Measurements from ENCODE around the gene DNAI2. TPM values are rescaled to one million over a fixed set of nuclear protein-coding genes. Genes with fewer than 3 reads are reported as not detected.

Gene DNAI2
- total RNA-seq, 2 experiments from 2014 or later = 0.45 to 0.47 TPM

DNA sequence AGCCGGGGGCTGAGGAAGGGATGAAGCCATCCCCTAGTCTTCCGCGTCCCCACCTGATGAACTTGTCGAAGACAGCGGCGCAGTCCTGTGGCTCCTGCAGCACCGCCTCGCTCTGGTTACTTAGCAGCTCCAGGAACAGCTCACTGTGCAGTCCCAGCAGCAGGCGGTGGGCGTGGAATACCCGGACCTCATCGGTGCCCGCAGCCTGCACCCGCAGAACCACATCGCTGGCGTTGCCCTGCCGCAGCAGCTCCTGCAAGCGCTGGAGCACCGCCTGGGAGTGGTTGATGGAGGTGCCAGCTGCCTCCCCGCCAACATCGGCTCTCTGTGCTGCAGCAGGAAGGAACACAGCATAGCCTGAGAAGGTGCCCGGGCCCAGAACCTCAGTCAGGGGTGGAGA is 85.9 kb downstream of the DNAI2 start:
- Mint-ChIP-seq H3K4me3 (no peak overlapping the region), H3K27ac (no peak overlapping the region), H3K36me3 (ENCODE audit: low read depth) (no peaks in the 10 kb centered on the region), H3K9me3 (no peaks in the 10 kb centered on the region), H3K27me3 (peaks cover 37% of the 10 kb centered on the region), H3K4me1 (ENCODE audit: low read depth) (no peaks in the 10 kb centered on the region)
- no peak for ATAC-seq
- ChIA-PET POLR2A (no interaction called here), CTCF (interaction anchor here (0.9 to 6.4 kb wide), 5 partner anchors 9 to 97 kb away, joined by 3 to 58 read pairs (median 4); partner anchors contain the start of gene GPR142)
- TF ChIP-seq CTCF (IDR thresholded peaks at IDR 0.05) = no peak
- DNase-seq = no peak
- intact Hi-C loops (cut with micrococcal nuclease) = loop anchor here (10.0 kb wide), 1 partner anchor 145 kb away; the partner anchor contains the start of gene TTYH2

DNA sequence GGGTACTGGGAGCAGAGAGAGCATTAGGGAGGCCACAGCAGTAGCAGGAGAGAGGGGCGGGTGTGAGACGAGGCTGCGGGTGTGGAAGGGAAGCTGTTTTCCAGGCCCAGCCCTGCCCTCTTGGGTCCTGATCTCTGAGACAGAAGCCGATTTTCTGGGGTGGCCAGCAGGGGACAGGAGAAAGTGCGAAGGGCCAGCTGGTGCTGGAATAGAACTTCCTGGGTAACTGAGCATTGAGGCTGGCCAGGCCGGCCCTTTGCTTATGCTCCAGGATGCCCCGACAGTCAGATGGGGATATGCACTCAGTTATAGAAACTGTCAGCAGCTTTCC is 86.8 kb downstream of the DNAI2 start:
- ChIA-PET CTCF (interaction anchor here (0.8 to 5.8 kb wide), 10 partner anchors 11 to 206 kb away, joined by 3 to 55 read pairs (median 4); partner anchors contain the start of gene CD300H), POLR2A (interaction anchor here (0.7 kb wide), 1 partner anchor 129 kb away, joined by 4 read pairs; no protein-coding TSS in a partner anchor)
- no peaks in the 10 kb centered on the region for H3K36me3 Mint-ChIP-seq (ENCODE audit: low read depth)
- H3K27ac Mint-ChIP-seq = no peak overlapping the region
- H3K9me3 Mint-ChIP-seq = no peaks in the 10 kb centered on the region
- intact Hi-C loops (cut with micrococcal nuclease) = no loop called here
- peaks cover 28% of the 10 kb centered on the region for H3K27me3 Mint-ChIP-seq
- no peak for TF ChIP-seq CTCF (IDR thresholded peaks at IDR 0.05)
- ATAC-seq = no peak
- H3K4me1 Mint-ChIP-seq (ENCODE audit: low read depth) = no peaks in the 10 kb centered on the region
- no peak overlapping the region for H3K4me3 Mint-ChIP-seq
- no peak for DNase-seq

DNA sequence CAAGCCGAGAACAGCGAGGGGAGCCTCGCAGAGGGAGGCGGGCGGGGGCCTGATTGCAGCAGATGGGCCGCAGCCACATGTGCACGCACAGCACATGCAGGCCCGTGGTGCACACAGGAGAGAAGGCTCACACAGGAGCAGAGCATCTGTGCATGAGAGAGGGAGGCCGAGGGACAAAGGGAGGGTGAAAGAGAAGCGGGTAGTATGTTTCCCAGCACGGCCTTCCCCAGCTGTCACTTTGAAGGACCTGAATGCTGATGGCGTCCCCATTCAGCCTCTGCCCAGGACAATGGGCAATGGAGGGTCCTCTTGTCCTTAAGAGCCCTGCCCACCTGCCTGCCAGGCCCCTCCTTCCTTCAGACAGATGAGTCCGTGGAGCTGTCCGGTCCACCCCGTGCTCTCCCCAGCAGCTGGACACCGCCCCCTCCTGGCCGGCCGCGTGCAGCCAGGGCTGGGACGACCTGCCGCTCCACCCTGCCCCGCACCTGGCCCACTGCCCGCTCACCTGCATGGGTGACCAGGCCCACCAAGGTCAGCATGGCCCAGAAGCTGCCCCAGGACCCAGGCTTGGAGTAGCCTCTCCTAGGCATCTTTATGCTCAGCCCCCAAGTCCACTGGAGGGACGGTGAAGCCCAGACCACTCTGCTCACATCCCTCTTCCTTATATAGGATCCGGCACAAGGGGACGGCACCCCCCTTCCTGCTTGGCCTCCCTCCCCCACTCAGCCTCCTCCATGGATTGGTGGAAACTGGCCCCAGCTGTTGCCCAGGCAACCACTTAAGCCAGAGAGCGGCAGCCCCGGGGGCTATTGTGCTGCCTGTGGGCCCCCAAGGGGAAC is 87.4 kb downstream of the DNAI2 start, which contains the start of gene BTBD17:
Gene BTBD17 (minus strand): TSS at position 639 of the 839 bp plus-strand sequence. CDS start 49 bp downstream, at position 590.
- Mint-ChIP-seq H3K27ac (no peak within 1 kb of the TSS), H3K4me1 (ENCODE audit: low read depth) (no peaks in the 10 kb centered on the region), H3K27me3 (peaks cover 23% of the 10 kb centered on the region), H3K36me3 (ENCODE audit: low read depth) (no peaks in the 10 kb centered on the region), H3K4me3 (no peak within 1 kb of the TSS), H3K9me3 (no peaks in the 10 kb centered on the region)
- DNase-seq (peak; percentile 54), ATAC-seq (peak; percentile 73)
- ChIA-PET CTCF (interaction anchor here (0.8 to 5.8 kb wide), 12 partner anchors 10 to 206 kb away, joined by 3 to 55 read pairs (median 4); partner anchors contain the start of gene CD300H), POLR2A (interaction anchor here (0.7 kb wide), 1 partner anchor 129 kb away, joined by 4 read pairs; no protein-coding TSS in a partner anchor)
- intact Hi-C loops (cut with micrococcal nuclease) = no loop called here
- TF ChIP-seq CTCF (IDR thresholded peaks at IDR 0.05) = peak; percentile 55

- no peak overlapping the region for H3K4me3 Mint-ChIP-seq
- H3K4me1 Mint-ChIP-seq (ENCODE audit: low read depth) = no peaks in the 10 kb centered on the region
- TF ChIP-seq CTCF (IDR thresholded peaks at IDR 0.05) = no peak
- ATAC-seq (no peak), DNase-seq (no peak)
- CTCF ChIA-PET = interaction anchor here (0.6 to 5.8 kb wide), 11 partner anchors 10 to 162 kb away, joined by 3 to 55 read pairs (median 5); no protein-coding TSS in a partner anchor
- intact Hi-C loops (cut with micrococcal nuclease) = no loop called here
- H3K27me3 Mint-ChIP-seq = peaks cover 21% of the 10 kb centered on the region
- H3K9me3 Mint-ChIP-seq = no peaks in the 10 kb centered on the region
- H3K27ac Mint-ChIP-seq = no peak overlapping the region
- H3K36me3 Mint-ChIP-seq (ENCODE audit: low read depth) = no peaks in the 10 kb centered on the region
- POLR2A ChIA-PET = no interaction called here
These were observed 88.0 kb downstream of the DNAI2 start for GRCh38 chr17:74362069-74362405.
